Uterus (tissue), 4 donors: ENCODE measurements around the gene LMX1A. TPM values are rescaled to one million over a fixed set of nuclear protein-coding genes. Genes with fewer than 3 reads are reported as not detected.

Source experiments
- DNase-seq, 2 donors: peaks; one replicate each; pipeline ENCODE4 v3.0.0-alpha.2; 2019 to 2020
- H3K27ac ChIP-seq, 2 donors: fragments of 200-600 bp; sonication (generic); 1 replicate in 1 of 2; 2 replicates in 1 of 2; pipeline ENCODE4 v1.5.1; 2016 to 2018
- H3K27me3 ChIP-seq, 2 donors: fragments of 200-600 bp; sonication (generic); one replicate each; pipeline ENCODE4 v1.5.1; 2018 to 2019; ENCODE audit warnings: control low read depth in 1 of 2
- H3K36me3 ChIP-seq, 2 donors: fragments of 200-600 bp; sonication (generic); one replicate each; pipeline ENCODE4 v1.5.1; 2019; ENCODE audit warnings: control low read depth in 1 of 2
- H3K4me1 ChIP-seq, 2 donors: fragments of 200-600 bp; sonication (generic); one replicate each; pipeline ENCODE4 v1.5.1; 2018 to 2019; ENCODE audit warnings: control low read depth in 1 of 2
- H3K4me3 ChIP-seq, 2 donors: fragments of 200-600 bp; sonication (generic); 1 replicate in 1 of 2; 2 replicates in 1 of 2; pipeline ENCODE4 v1.5.1; 2018 to 2019; ENCODE audit warnings: mild to moderate bottlenecking in 1 of 2
- H3K9me3 ChIP-seq, 2 donors: fragments of 200-600 bp; sonication (generic); one replicate each; pipeline ENCODE4 v1.5.1; 2019; ENCODE audit warnings: control low read depth in 1 of 2
- CTCF ChIP-seq, 4 experiments: fragments of 200-600 bp in 2 of 4; fragments of 450-650 bp in 2 of 4; sonication (generic) in 2 of 4; IDR thresholded peaks; one replicate each; pipeline ENCODE4 v1.5.1; 2016 to 2019; ENCODE audit warnings: antibody characterized with exemption in 4 of 4, mild to moderate bottlenecking in 2 of 4, moderate library complexity in 1 of 4
- POLR2A ChIP-seq, 2 donors: fragments of 450-650 bp; IDR thresholded peaks; one replicate each; pipeline ENCODE4 v1.6.1; 2016; ENCODE audit warnings: antibody characterized with exemption in 2 of 2, mild to moderate bottlenecking in 1 of 2, moderate library complexity in 1 of 2
- intact Hi-C: fragments of 100-400 bp; cut with DNase I; formaldehyde crosslinking; loops from one replicate; pipeline ENCODE4 v1.15.1; 2023; ENCODE audit warnings: low total_unique reads
- total RNA-seq, 4 donors: library from RNA; depleted of rRNA in 3 of 4; stranded (reverse); fragments of >200 nt in 3 of 4; gene quantifications; one replicate each; pipeline versions ENCODE4 v1.1.0 to v1.2.4, GENCODE V29; 2014 to 2023
- donor health status: DM: yes; HTN: yes; CAD: no.

The LMX1A gene
- total RNA-seq, 4 donors from 2014 or later = 0.41 TPM; not detected in 3

DNA sequence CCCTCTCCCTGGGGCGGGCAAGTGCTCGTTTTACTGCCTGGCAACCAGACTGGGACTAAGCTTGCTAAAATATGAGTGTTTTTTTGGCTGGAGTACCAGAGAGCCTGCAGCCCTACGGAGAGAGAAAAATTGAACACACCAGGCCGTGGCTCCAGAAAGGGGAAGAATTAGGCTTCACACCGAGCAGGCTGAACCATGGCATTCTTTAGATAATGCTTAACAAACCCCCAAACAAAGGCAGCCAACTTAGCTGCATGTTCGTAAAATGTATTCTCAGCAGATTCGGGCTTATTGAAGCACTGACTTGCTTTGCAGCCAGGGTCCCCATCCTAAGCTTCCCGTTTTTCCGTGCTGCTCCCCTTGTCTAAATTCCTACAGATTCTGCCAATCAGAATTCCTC lies 76.6 kb downstream of the LMX1A start:
- Histone ChIP-seq H3K27ac (no peak overlapping the region), H3K36me3 (no peaks in the 10 kb centered on the region), H3K27me3 (no peaks in the 10 kb centered on the region), H3K4me3 (no peak overlapping the region), H3K4me1 (no peaks in the 10 kb centered on the region), H3K9me3 (no peaks in the 10 kb centered on the region)
- DNase-seq = no peak
- TF ChIP-seq POLR2A (IDR thresholded peaks at IDR 0.05) (no peak), CTCF (IDR thresholded peaks at IDR 0.05) (no peak)
- intact Hi-C loops = no loop called here

- H3K27me3 ChIP-seq = no peaks in the 10 kb centered on the region
- H3K36me3 ChIP-seq = no peaks in the 10 kb centered on the region
- no peak for DNase-seq
- TF ChIP-seq POLR2A (IDR thresholded peaks at IDR 0.05) = no peak
- H3K27ac ChIP-seq = no peak overlapping the region
- H3K4me3 ChIP-seq = no peak overlapping the region
- no peaks in the 10 kb centered on the region for H3K9me3 ChIP-seq
- intact Hi-C loops = no loop called here
- H3K4me1 ChIP-seq = no peaks in the 10 kb centered on the region
Observed at GRCh38 chr1:165276314-165276713, 80.2 kb downstream of the LMX1A start.

DNA sequence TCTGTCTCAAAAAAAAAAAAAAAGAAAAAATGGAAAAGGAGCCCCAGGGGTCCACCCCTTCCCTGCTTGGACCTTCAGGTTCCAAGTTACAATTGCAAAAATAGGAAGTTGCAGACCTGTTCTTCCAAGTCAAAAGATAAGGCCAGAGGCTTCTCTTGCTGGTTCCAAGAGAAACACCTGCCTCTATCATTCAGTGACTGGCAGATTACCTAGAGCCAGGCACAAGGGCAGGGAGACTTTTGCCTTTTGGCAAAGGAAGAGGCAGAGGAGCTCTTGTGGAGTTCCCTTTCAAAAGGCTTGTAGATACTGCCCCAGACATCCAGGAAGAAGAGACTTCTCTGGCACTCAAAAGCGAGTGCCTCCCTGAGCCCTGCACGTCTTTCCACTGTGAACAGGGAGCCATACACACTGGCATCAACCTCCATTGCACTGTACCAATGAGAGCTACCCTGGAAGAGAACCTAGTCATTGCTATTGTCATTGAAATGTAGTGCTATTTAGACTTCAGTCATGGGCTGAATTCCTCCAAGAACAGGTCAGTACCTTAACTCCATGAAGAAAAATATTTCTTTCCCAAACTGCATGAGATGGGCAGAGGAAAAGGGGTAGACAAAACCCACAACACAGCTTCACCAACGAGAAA lies 91.2 kb downstream of the LMX1A start:
- no peak overlapping the region for H3K27ac ChIP-seq
- H3K4me3 ChIP-seq = no peak overlapping the region
- no peaks in the 10 kb centered on the region for H3K27me3 ChIP-seq
- DNase-seq = no peak
- TF ChIP-seq CTCF (IDR thresholded peaks at IDR 0.05) (no peak), POLR2A (IDR thresholded peaks at IDR 0.05) (no peak)
- no peaks in the 10 kb centered on the region for H3K9me3 ChIP-seq
- H3K36me3 ChIP-seq = no peaks in the 10 kb centered on the region
- intact Hi-C loops = no loop called here
- no peaks in the 10 kb centered on the region for H3K4me1 ChIP-seq

DNA sequence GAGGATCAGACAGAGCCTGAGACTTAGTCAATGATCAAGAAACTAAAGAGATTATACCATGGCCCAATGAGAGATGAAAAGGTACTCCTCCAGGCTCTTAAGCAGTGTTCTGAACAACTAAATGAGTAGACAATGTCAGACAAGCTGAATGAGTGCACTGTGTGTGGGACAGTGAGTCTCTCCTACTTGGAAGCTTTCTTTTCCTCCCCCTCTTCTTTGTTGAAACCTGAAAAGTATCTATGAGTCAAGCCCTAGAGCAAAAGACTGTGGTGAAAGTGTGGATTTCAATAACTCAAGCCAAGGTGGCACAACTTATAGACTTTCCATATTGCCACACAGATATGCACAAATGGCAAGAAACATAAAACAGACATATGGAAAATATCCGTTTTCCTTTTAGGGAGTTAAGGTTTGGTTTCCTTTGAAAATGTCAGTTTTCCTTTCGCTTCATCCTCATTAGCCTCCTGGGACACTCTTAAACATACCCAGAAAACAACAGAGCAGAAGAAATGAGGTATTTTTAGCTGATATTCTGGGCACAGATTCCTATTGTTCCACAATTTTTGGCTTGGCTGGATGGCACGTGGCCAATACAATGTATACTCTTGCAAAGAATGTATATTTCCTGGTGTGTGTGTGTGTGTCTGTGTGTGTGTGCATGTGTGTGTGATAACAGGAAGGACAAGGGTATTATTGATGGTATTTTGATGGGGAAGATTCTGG lies 96.6 kb downstream of the LMX1A start:
- DNase-seq = no peak
- TF ChIP-seq CTCF (IDR thresholded peaks at IDR 0.05) (no peak), POLR2A (IDR thresholded peaks at IDR 0.05) (no peak)
- Histone ChIP-seq H3K4me1 (no peaks in the 10 kb centered on the region), H3K9me3 (no peaks in the 10 kb centered on the region), H3K27me3 (no peaks in the 10 kb centered on the region), H3K27ac (no peak overlapping the region), H3K36me3 (no peaks in the 10 kb centered on the region), H3K4me3 (no peak overlapping the region)
- intact Hi-C loops = no loop called here

- Histone ChIP-seq H3K9me3 (no peaks in the 10 kb centered on the region), H3K27me3 (no peaks in the 10 kb centered on the region), H3K36me3 (no peaks in the 10 kb centered on the region), H3K4me1 (no peaks in the 10 kb centered on the region), H3K27ac (no peak overlapping the region), H3K4me3 (no peak overlapping the region)
- no peak for DNase-seq
- TF ChIP-seq POLR2A (IDR thresholded peaks at IDR 0.05) (no peak), CTCF (IDR thresholded peaks at IDR 0.05) (no peak)
- intact Hi-C loops = no loop called here
Observed at GRCh38 chr1:165259236-165259635, 97.3 kb downstream of the LMX1A start.
